Sigmoid colon (tissue), 7 donors: ENCODE results near the gene CYP39A1. TPM values are rescaled to one million over a fixed set of nuclear protein-coding genes. Genes with fewer than 3 reads are reported as not detected.

Experiments
- DNase-seq: peaks from one replicate; pipeline ENCODE4 v3.0.0-alpha.2; 2019
- H3K27ac ChIP-seq, 4 donors: fragments of 200-600 bp; sonication (generic); one replicate each; pipeline ENCODE4 v1.5.1; 2016 to 2019; ENCODE audit warnings: mild to moderate bottlenecking in 1 of 4
- H3K27me3 ChIP-seq, 3 donors: fragments of 200-600 bp; sonication (generic); one replicate each; pipeline ENCODE4 v1.5.1; 2019; ENCODE audit warnings: mild to moderate bottlenecking in 1 of 3
- H3K36me3 ChIP-seq, 4 donors: fragments of 200-600 bp; sonication (generic); one replicate each; pipeline ENCODE4 v1.5.1; 2016 to 2019
- H3K4me1 ChIP-seq, 4 donors: fragments of 200-600 bp; sonication (generic); one replicate each; pipeline ENCODE4 v1.5.1; 2017 to 2019
- H3K4me3 ChIP-seq, 4 donors: fragments of 200-600 bp; sonication (generic); one replicate each; pipeline ENCODE4 v1.5.1; 2017 to 2019; ENCODE audit warnings: mild to moderate bottlenecking in 2 of 4, moderate library complexity in 1 of 4
- H3K9me3 ChIP-seq, 4 donors: fragments of 200-600 bp in 3 of 4; sonication (generic) in 3 of 4; one replicate each; pipeline versions ENCODE4 v1.5.1 to v1.6.1; 2013 to 2019
- EP300 ChIP-seq, 4 donors: sonication (generic); formaldehyde crosslinking; IDR thresholded peaks; one replicate each; pipeline ENCODE4 v1.6.1; 2017; ENCODE audit warnings: antibody characterized with exemption in 4 of 4
- POLR2A ChIP-seq, 2 donors: fragments of 450-650 bp; IDR thresholded peaks; one replicate each; pipeline ENCODE4 v1.6.1; 2016; ENCODE audit warnings: antibody characterized with exemption in 2 of 2, mild to moderate bottlenecking in 2 of 2, moderate library complexity in 2 of 2
- POLR2AphosphoS5 ChIP-seq, 4 donors: sonication (generic); formaldehyde crosslinking; IDR thresholded peaks; one replicate each; pipeline ENCODE4 v1.6.1; 2017; ENCODE audit warnings: antibody characterized with exemption in 4 of 4
- WGBS, 2 donors: extraction: QIAGEN DNeasy Blood & Tissue Kit; methylation state at CpG; one replicate each; pipeline ENCODE4 v1.1.7; 2013; 5-methylcytosine and 5-hydroxymethylcytosine counted together
- intact Hi-C: fragments of 100-400 bp; cut with DNase I; formaldehyde crosslinking; loops from one replicate; pipeline ENCODE4 v1.15.1; 2023
- polyA plus RNA-seq, 3 donors: library from polyadenylated mRNA; stranded (reverse); fragments of 200-250 nt; gene quantifications; one replicate each; pipeline ENCODE4 v1.2.3, GENCODE V29; 2013
- total RNA-seq, 4 donors: library from RNA; depleted of rRNA; stranded (reverse); fragments of >200 nt; gene quantifications; one replicate each; pipeline ENCODE4 v1.1.0, GENCODE V29; 2016
- TF ChIP-seq, protein P1 (sequence below), 4 experiments: fragments of 450-650 bp in 3 of 4; fragments of 200-600 bp in 1 of 4; IDR thresholded peaks; one replicate each; pipeline ENCODE4 v1.5.1; 2016 to 2019; ENCODE audit warnings: antibody characterized with exemption in 4 of 4, mild to moderate bottlenecking in 3 of 4, moderate library complexity in 2 of 4
- donor health status: healthy with polysubstance abuse.
- donor health status: Bipolar disorder and iron deficiency.
- donor health status: healthy.

Gene CYP39A1
- total and polyA plus RNA-seq, 7 donors = 1.6 to 7.7 (median 3.0) TPM

DNA sequence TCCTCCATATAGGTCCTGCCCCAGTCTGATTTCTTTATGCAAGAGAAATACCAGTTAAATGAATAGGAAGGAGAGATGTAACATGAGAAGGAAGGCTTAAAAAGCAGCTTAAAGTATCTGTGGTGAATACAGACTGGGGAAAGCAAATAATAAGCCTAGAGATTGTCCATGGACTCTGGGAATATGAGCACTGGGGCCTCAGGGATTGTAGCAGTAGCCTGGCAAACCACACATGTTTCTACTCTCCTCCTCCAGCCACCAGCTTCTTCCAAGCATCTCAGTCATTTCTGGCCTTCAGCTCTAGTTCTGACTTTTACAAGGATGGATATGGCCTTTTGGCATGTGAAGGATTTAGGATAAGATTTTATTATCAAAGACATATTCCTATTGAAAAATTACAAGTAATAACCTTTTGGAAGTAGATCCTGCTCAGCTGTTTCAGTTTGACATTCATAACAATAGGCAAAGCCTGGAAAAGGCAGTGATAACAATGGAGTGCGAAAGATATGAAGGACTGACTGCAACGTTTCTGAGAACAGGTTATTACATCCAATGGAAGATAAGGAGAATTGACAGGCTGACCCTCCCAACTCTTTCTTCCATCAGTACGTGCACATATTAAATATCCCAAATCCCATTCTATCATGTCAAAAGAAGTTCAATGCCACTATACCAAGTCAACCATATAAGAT lies 41.6 kb downstream of the CYP39A1 start:
- DNase-seq = no peak
- H3K27me3 ChIP-seq = no peaks in the 10 kb centered on the region
- H3K4me1 ChIP-seq = peaks cover 0 to 7% (median 0%) of the 10 kb centered on the region in 4 donors
- H3K27ac ChIP-seq = no peak overlapping the region
- intact Hi-C loops = no loop called here
- H3K4me3 ChIP-seq = no peak overlapping the region
- H3K36me3 ChIP-seq = no peaks in the 10 kb centered on the region
- no peaks in the 10 kb centered on the region for H3K9me3 ChIP-seq
- TF ChIP-seq POLR2A (IDR thresholded peaks at IDR 0.05) (no peak), POLR2AphosphoS5 (IDR thresholded peaks at IDR 0.05) (no peak), EP300 (IDR thresholded peaks at IDR 0.05) (no peak)
- TF ChIP-seq, protein P1, sequence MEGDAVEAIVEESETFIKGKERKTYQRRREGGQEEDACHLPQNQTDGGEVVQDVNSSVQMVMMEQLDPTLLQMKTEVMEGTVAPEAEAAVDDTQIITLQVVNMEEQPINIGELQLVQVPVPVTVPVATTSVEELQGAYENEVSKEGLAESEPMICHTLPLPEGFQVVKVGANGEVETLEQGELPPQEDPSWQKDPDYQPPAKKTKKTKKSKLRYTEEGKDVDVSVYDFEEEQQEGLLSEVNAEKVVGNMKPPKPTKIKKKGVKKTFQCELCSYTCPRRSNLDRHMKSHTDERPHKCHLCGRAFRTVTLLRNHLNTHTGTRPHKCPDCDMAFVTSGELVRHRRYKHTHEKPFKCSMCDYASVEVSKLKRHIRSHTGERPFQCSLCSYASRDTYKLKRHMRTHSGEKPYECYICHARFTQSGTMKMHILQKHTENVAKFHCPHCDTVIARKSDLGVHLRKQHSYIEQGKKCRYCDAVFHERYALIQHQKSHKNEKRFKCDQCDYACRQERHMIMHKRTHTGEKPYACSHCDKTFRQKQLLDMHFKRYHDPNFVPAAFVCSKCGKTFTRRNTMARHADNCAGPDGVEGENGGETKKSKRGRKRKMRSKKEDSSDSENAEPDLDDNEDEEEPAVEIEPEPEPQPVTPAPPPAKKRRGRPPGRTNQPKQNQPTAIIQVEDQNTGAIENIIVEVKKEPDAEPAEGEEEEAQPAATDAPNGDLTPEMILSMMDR (IDR thresholded peaks at IDR 0.05) = no peak
- 82 to 86% methylated on average over 3 of the region's 3 CpGs for WGBS, 2 donors

DNA sequence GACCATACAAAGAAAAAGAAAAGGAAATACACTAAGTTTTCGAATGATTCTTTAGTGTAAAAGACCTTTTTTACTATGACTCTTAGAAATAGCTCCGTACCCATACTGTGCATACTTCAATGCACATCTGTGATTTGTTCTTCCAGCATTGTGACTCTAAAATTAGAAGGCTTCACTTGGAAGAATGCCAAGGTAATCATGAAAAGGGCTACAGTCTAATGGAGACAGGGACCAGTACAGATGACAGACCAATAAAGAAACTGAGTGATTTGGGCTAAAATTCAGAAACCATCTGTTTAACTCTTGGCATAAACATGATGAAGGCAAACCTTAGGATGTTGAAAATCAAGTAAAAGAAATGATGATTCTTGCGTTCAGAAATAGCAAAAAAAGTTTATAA lies 46.3 kb downstream of the CYP39A1 start:
- Histone ChIP-seq H3K36me3 (no peaks in the 10 kb centered on the region), H3K4me1 (peaks cover 0 to 8% (median 0%) of the 10 kb centered on the region in 4 donors), H3K9me3 (no peaks in the 10 kb centered on the region), H3K27ac (no peak overlapping the region), H3K27me3 (no peaks in the 10 kb centered on the region), H3K4me3 (no peak overlapping the region)
- intact Hi-C loops = no loop called here
- no peak for DNase-seq
- TF ChIP-seq POLR2AphosphoS5 (IDR thresholded peaks at IDR 0.05) (no peak), EP300 (IDR thresholded peaks at IDR 0.05) (no peak), POLR2A (IDR thresholded peaks at IDR 0.05) (no peak)
- TF ChIP-seq, protein P1 (IDR thresholded peaks at IDR 0.05) = no peak
- WGBS, 2 donors = 66 to 90% methylated on average over 3 of the region's 3 CpGs

DNA sequence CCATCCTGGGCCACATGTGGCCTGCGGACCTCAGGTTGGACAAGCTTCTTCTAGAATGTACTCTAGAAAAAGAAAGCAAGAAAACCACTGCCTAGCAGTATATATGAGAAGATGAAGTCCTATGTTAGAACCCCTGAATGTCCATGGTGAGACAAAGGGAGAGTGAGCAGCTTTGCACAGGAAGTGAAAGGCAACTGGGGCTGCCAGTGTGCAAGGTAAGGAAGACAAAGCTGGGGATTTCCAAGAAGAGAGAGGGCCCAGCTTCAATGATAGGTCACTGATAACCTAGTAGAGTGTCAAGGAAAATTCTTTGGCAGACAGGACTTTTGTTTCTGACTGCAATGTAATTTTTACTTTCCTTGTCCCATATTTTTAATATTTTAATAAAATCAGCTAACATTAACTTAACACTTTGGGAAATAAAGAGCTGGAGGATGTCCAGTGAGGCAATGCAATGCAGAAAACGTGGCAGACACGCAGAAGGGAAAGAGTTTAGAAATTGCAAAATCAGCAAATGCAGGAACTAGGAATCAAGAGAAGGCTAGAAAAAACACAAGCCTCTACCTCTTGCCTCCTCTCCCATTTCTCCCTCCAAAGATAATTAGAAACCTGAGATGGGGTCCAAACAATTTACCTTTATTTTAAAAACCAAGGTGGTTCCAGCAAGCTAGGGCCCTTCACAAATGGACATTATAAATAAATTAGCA lies 47.4 kb downstream of the CYP39A1 start:
- intact Hi-C loops = no loop called here
- no peak overlapping the region for H3K4me3 ChIP-seq
- H3K36me3 ChIP-seq = no peaks in the 10 kb centered on the region
- no peaks in the 10 kb centered on the region for H3K27me3 ChIP-seq
- DNase-seq = no peak
- H3K4me1 ChIP-seq = peaks cover 0 to 8% (median 0%) of the 10 kb centered on the region in 4 donors
- no peaks in the 10 kb centered on the region for H3K9me3 ChIP-seq
- TF ChIP-seq POLR2AphosphoS5 (IDR thresholded peaks at IDR 0.05) = no peak
- H3K27ac ChIP-seq = no peak overlapping the region
- 87 to 93% methylated on average over 3 of the region's 3 CpGs for WGBS, 2 donors

DNA sequence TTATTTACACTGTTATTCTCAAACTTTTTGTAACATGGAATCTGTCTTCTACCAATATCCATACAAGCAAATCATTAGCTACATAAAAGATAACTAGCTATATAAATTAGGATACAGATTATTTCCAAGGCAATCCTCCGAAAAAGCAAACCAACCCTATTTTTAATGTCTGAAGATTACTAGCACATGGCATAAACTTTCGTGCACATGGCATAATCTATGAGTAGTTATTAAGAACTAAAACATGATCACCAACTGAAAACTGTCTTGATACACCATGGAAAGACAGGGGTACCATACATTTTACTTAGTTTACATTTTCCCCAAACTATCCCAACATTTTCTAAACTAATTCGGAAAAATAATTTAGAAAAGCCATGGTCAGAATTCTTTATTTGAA lies 54.4 kb downstream of the CYP39A1 start:
- 84 to 94% methylated on average over 3 of the region's 3 CpGs for WGBS, 2 donors
- TF ChIP-seq, protein P1 (IDR thresholded peaks at IDR 0.05) = no peak
- TF ChIP-seq EP300 (IDR thresholded peaks at IDR 0.05) (no peak), POLR2AphosphoS5 (IDR thresholded peaks at IDR 0.05) (no peak), POLR2A (IDR thresholded peaks at IDR 0.05) (no peak)
- DNase-seq = no peak
- Histone ChIP-seq H3K4me3 (no peak overlapping the region), H3K4me1 (no peaks in the 10 kb centered on the region), H3K27ac (no peak overlapping the region), H3K9me3 (no peaks in the 10 kb centered on the region), H3K36me3 (no peaks in the 10 kb centered on the region), H3K27me3 (no peaks in the 10 kb centered on the region)
- intact Hi-C loops = no loop called here

DNA sequence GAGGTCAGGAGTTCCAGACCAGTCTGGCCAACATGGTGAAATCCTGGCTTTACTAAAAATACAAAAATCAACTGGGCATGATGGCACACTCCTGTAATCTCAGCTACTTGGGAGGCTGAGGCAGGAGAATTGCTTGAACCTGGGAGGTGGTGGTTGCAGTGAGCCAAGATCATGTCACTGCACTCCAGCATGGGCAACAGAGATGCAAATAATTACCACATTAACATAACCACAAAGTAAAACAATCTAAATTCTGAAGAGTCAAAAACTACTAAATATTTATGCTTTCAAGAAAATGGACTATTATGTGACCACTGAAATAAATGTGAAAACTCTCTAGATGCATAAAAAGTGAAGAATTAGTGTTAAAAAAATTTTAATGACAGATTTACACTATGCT lies 59.9 kb downstream of the CYP39A1 start:
- no peaks in the 10 kb centered on the region for H3K27me3 ChIP-seq
- H3K27ac ChIP-seq = no peak overlapping the region
- no peak for DNase-seq
- TF ChIP-seq, protein P1 (IDR thresholded peaks at IDR 0.05) = no peak
- no peak for TF ChIP-seq POLR2AphosphoS5 (IDR thresholded peaks at IDR 0.05)
- no peak for TF ChIP-seq EP300 (IDR thresholded peaks at IDR 0.05)
- TF ChIP-seq POLR2A (IDR thresholded peaks at IDR 0.05) = no peak
- intact Hi-C loops = no loop called here
- no peaks in the 10 kb centered on the region for H3K36me3 ChIP-seq
- peaks cover 0 to under 1% (median 0%) of the 10 kb centered on the region in 4 donors for H3K4me1 ChIP-seq
- H3K9me3 ChIP-seq = no peaks in the 10 kb centered on the region
- H3K4me3 ChIP-seq = no peak overlapping the region
